ENCODE measurements around the gene CRLF3.
"Not testable (repeated sequence)": the region's sequence is repeated elsewhere in the genome, so short reads cannot be mapped to it uniquely, and the experiment has no call there.

The CRLF3 gene

GRCh38 chr17:30734153-30734552 is 90.3 kb downstream of the CRLF3 start:
- not testable (repeated sequence) for FAIRE-seq
